ENCODE data around the gene NR2C2AP. TPM values are rescaled to one million over a fixed set of nuclear protein-coding genes. Genes with fewer than 3 reads are reported as not detected.
A peak's percentile ranks its signal among the peaks of the same experiment; 100 is the strongest.

The NR2C2AP gene
- total and polyA plus RNA-seq, 2 of the 13 experiments (the other 11 are each of a cell fraction or from before 2014, with no cell fraction given): 12.2 to 26.8 TPM

DNA sequence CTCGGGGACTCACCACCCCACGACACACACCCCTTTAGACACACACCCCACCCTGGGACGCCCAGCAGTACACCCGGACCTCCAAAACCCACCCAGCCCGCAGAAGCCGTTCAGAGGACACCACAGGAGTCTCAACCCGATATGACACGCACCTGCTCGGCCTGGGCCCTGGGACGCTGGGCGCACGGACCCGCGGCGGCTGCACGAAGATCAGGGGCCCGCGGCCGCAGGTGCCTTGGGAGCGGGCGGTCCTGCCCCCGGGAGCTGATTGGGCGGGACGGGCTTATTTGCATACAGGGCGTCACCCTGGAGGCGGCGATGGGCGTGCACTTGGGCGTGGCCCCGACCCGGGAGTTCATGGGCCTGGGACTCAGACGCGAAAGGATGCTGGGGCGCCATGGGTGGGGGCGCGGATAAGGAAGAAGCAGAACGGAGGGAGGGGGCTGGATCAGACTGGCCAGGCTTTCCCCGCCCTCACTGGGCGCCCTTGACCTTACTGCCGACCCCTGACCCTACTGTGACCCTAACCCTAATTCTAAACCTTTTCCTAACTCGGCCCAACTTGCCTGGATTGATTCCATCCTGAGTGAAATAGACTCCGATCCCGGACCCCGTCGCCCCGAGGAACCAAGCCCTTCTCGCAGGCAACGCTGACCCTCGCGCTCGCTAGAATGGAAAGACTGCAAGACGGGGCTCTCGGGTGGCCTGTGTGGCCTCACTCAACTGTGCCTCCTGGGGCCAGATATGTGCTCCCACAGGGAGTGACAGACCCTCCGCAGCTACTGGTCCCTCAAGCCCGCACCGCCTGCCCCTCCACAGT is 33.0 kb downstream of the NR2C2AP start, which contains the start of gene MEF2B (continued):
- TF ChIP-seq ZNF577 (CRISPR knock-in tag; IDR thresholded peaks at IDR 0.05; ENCODE audit: borderline replicate concordance, low read depth) (no peak), RNF2 (conservative IDR thresholded peaks at IDR 0.05; ENCODE audit: low read depth) (no peak), EED (CRISPR knock-in tag; IDR thresholded peaks at IDR 0.05) (no peak), HNRNPK (IDR thresholded peaks at IDR 0.05; ENCODE audit: low read depth, low read length, poor library complexity, severe bottlenecking) (peak; percentile 41), MAFF (IDR thresholded peaks at IDR 0.05; ENCODE audit: low read depth, low read length) (no peak), ZBTB1 (CRISPR knock-in tag; IDR thresholded peaks at IDR 0.05; ENCODE audit: borderline replicate concordance) (no peak), ZNF501 (CRISPR knock-in tag; IDR thresholded peaks at IDR 0.05) (0 out of 2 replicates have a peak, but pooled peaks have one; percentile 31), ZNF382 (CRISPR knock-in tag; IDR thresholded peaks at IDR 0.05; ENCODE audit: borderline replicate concordance) (no peak), ZNF558 (CRISPR knock-in tag; IDR thresholded peaks at IDR 0.05; ENCODE audit: borderline replicate concordance) (no peak), NR2C2 (CRISPR knock-in tag; IDR thresholded peaks at IDR 0.05; ENCODE audit: borderline replicate concordance) (no peak), NR2F1 (CRISPR knock-in tag; IDR thresholded peaks at IDR 0.05) (peak in 1 of 2 experiments; percentile 68; a peak in 2 of 4 replicates), JUNB (CRISPR knock-in tag; IDR thresholded peaks at IDR 0.05; ENCODE audit: borderline replicate concordance) (no peak), ZFP41 (CRISPR knock-in tag; IDR thresholded peaks at IDR 0.05; ENCODE audit: borderline replicate concordance) (no peak), ZBTB38 (CRISPR knock-in tag; IDR thresholded peaks at IDR 0.05) (no peak)
- TF ChIP-seq, protein P1, sequence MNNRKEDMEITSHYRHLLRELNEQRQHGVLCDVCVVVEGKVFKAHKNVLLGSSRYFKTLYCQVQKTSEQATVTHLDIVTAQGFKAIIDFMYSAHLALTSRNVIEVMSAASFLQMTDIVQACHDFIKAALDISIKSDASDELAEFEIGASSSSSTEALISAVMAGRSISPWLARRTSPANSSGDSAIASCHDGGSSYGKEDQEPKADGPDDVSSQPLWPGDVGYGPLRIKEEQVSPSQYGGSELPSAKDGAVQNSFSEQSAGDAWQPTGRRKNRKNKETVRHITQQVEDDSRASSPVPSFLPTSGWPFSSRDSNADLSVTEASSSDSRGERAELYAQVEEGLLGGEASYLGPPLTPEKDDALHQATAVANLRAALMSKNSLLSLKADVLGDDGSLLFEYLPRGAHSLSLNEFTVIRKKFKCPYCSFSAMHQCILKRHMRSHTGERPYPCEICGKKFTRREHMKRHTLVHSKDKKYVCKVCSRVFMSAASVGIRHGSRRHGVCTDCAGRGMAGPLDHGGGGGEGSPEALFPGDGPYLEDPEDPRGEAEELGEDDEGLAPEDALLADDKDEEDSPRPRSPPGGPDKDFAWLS (CRISPR knock-in tag; IDR thresholded peaks at IDR 0.05; ENCODE audit: borderline replicate concordance): no peak
- TF ChIP-seq, protein P2, sequence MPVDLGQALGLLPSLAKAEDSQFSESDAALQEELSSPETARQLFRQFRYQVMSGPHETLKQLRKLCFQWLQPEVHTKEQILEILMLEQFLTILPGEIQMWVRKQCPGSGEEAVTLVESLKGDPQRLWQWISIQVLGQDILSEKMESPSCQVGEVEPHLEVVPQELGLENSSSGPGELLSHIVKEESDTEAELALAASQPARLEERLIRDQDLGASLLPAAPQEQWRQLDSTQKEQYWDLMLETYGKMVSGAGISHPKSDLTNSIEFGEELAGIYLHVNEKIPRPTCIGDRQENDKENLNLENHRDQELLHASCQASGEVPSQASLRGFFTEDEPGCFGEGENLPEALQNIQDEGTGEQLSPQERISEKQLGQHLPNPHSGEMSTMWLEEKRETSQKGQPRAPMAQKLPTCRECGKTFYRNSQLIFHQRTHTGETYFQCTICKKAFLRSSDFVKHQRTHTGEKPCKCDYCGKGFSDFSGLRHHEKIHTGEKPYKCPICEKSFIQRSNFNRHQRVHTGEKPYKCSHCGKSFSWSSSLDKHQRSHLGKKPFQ (CRISPR knock-in tag; IDR thresholded peaks at IDR 0.05; ENCODE audit: insufficient replicate concordance): no peak
- TF ChIP-seq, protein P3, sequence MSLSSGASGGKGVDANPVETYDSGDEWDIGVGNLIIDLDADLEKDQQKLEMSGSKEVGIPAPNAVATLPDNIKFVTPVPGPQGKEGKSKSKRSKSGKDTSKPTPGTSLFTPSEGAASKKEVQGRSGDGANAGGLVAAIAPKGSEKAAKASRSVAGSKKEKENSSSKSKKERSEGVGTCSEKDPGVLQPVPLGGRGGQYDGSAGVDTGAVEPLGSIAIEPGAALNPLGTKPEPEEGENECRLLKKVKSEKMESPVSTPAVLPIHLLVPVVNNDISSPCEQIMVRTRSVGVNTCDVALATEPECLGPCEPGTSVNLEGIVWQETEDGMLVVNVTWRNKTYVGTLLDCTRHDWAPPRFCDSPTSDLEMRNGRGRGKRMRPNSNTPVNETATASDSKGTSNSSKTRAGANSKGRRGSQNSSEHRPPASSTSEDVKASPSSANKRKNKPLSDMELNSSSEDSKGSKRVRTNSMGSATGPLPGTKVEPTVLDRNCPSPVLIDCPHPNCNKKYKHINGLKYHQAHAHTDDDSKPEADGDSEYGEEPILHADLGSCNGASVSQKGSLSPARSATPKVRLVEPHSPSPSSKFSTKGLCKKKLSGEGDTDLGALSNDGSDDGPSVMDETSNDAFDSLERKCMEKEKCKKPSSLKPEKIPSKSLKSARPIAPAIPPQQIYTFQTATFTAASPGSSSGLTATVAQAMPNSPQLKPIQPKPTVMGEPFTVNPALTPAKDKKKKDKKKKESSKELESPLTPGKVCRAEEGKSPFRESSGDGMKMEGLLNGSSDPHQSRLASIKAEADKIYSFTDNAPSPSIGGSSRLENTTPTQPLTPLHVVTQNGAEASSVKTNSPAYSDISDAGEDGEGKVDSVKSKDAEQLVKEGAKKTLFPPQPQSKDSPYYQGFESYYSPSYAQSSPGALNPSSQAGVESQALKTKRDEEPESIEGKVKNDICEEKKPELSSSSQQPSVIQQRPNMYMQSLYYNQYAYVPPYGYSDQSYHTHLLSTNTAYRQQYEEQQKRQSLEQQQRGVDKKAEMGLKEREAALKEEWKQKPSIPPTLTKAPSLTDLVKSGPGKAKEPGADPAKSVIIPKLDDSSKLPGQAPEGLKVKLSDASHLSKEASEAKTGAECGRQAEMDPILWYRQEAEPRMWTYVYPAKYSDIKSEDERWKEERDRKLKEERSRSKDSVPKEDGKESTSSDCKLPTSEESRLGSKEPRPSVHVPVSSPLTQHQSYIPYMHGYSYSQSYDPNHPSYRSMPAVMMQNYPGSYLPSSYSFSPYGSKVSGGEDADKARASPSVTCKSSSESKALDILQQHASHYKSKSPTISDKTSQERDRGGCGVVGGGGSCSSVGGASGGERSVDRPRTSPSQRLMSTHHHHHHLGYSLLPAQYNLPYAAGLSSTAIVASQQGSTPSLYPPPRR (CRISPR knock-in tag; IDR thresholded peaks at IDR 0.05; ENCODE audit: borderline replicate concordance): no peak

All from HepG2 (cell line).